Lung (tissue), 12 donors: Measurements from ENCODE around the gene PCDHA12. TPM values are rescaled to one million over a fixed set of nuclear protein-coding genes. Genes with fewer than 3 reads are reported as not detected.

Experiments
- ATAC-seq: fragments of 200-7000 bp; cut with Tn5 transposase; one replicate; pipeline ENCODE4 v1.9.1; 2020; ENCODE audit warnings: moderate number of reproducible peaks; ENCODE audit not compliant: insufficient read depth, low FRiP score
- DNase-seq, 3 donors: peaks; one replicate each; pipeline ENCODE4 v3.0.0-alpha.2; 2013 to 2017
- H3K27ac ChIP-seq, 2 donors: one replicate each; pipeline ENCODE4 v1.5.1; 2013; ENCODE audit warnings: mild to moderate bottlenecking in 2 of 2, moderate library complexity in 2 of 2, control low read depth in 1 of 2, inconsistent platforms in 1 of 2, low read depth in 1 of 2, low read length in 1 of 2
- H3K27me3 ChIP-seq, 3 donors: one replicate each; pipeline ENCODE4 v1.5.1; 2013; ENCODE audit warnings: low read length in 2 of 3; ENCODE audit not compliant: control insufficient read depth in 3 of 3, insufficient read depth in 3 of 3
- H3K36me3 ChIP-seq, 4 donors: one replicate each; pipeline ENCODE4 v1.5.1; 2013; ENCODE audit warnings: low read length in 4 of 4, mild to moderate bottlenecking in 1 of 4, moderate library complexity in 1 of 4; ENCODE audit not compliant: control insufficient read depth in 4 of 4, insufficient read depth in 4 of 4
- H3K4me1 ChIP-seq, 5 donors: one replicate each; pipeline ENCODE4 v1.5.1; 2013; ENCODE audit warnings: low read length in 5 of 5, mild to moderate bottlenecking in 2 of 5, moderate library complexity in 1 of 5; ENCODE audit not compliant: control insufficient read depth in 5 of 5, insufficient read depth in 5 of 5
- H3K4me3 ChIP-seq: one replicate; pipeline ENCODE4 v1.5.1; 2013; ENCODE audit warnings: mild to moderate bottlenecking, control low read depth, moderate library complexity
- H3K9ac ChIP-seq, 2 donors: one replicate each; pipeline ENCODE4 v1.5.1; 2013; ENCODE audit warnings: low read length in 2 of 2, control low read depth in 1 of 2; ENCODE audit not compliant: insufficient read depth in 1 of 2
- H3K9me3 ChIP-seq, 4 donors: one replicate each; pipeline ENCODE4 v1.5.1; 2013; ENCODE audit warnings: low read length in 3 of 4, mild to moderate bottlenecking in 1 of 4, moderate library complexity in 1 of 4; ENCODE audit not compliant: control insufficient read depth in 4 of 4, insufficient read depth in 3 of 4
- CTCF ChIP-seq: IDR thresholded peaks from 2 replicates; pipeline ENCODE4 v1.5.1; 2012; ENCODE audit warnings: mild to moderate bottlenecking; ENCODE audit errors: control extremely low read depth, extremely low read depth
- WGBS, 2 donors: extraction: QIAGEN DNeasy Blood & Tissue Kit; methylation state at CpG; one replicate each; pipeline ENCODE4 v1.1.7; 2013; 5-methylcytosine and 5-hydroxymethylcytosine counted together
- polyA plus RNA-seq, 2 donors: library from polyadenylated mRNA; stranded (reverse); fragments of 200-250 nt; gene quantifications; one replicate each; pipeline ENCODE4 v1.2.1, GENCODE V29; 2013
- total RNA-seq, 2 donors: library from RNA; depleted of rRNA in 1 of 2; stranded (reverse); fragments of >200 nt in 1 of 2; gene quantifications; one replicate each; pipeline ENCODE4 v1.2.1, GENCODE V29; 2014 to 2021
- donor health status: control.
- donor health status: control.
- donor health status: Bipolar disorder and iron deficiency.
- donor health status: healthy.
- donor health status: DM: yes; HTN: yes; CAD: no.

Gene PCDHA12
- total and polyA plus RNA-seq, 4 donors, result 0.23 to 3.6 (median 0.86) TPM

DNA sequence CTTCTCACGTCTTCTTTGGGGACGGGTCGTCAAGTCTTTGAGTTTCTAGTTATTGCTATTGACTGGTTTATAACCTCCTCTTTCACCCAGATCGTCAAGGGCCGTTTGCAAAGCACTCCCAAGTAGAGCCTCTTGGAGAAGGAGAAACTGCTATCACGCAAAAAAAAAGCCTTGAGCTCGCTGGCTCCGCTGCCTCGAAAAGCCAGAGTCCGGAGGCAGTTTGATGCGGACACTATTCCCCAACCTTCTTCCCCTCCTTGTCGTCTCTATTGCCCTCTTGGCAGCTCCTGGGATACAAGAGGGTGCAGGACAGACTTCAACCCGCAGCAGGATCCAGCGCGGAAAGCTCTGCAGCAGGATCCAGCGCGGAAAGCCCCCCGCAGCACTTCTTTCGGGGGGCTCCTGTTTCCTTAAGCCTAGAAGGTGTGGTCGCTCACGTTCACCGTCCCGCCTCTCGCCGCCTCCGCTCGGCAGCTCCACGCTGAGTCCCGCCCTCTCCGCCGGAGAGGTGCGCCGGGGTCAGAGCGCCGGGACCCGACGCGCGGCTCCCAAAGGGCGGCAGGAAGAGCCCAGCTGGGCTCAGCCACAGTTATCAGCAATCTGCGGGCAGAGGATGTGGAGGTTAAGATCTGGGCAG lies 50.8 kb downstream of the PCDHA12 start, which contains the start of gene PCDHAC1:
Gene PCDHAC1, plus strand, starts transcription at position 494 of the 637 bp plus-strand sequence. CDS start 594 bp downstream, outside the sequence.
- DNase-seq (no peak), ATAC-seq (peak; percentile 74)
- Histone ChIP-seq H3K4me3 (peak within 1 kb of the TSS; percentile 44), H3K4me1 (peaks cover 0 to 13% (median 5%) of the 10 kb centered on the region in 5 donors), H3K9me3 (peaks cover 0 to 14% (median 0%) of the 10 kb centered on the region in 4 donors), H3K9ac (no peak within 1 kb of the TSS), H3K27ac (peak within 1 kb of the TSS in 1 of 2 donors; percentile 64), H3K36me3 (no peaks in the 10 kb centered on the region), H3K27me3 (peaks cover 0 to 49% (median 35%) of the 10 kb centered on the region in 3 donors)
- no peak for TF ChIP-seq CTCF
- WGBS, 2 donors, result 4 to 5% methylated on average over 41 of the region's 41 CpGs

DNA sequence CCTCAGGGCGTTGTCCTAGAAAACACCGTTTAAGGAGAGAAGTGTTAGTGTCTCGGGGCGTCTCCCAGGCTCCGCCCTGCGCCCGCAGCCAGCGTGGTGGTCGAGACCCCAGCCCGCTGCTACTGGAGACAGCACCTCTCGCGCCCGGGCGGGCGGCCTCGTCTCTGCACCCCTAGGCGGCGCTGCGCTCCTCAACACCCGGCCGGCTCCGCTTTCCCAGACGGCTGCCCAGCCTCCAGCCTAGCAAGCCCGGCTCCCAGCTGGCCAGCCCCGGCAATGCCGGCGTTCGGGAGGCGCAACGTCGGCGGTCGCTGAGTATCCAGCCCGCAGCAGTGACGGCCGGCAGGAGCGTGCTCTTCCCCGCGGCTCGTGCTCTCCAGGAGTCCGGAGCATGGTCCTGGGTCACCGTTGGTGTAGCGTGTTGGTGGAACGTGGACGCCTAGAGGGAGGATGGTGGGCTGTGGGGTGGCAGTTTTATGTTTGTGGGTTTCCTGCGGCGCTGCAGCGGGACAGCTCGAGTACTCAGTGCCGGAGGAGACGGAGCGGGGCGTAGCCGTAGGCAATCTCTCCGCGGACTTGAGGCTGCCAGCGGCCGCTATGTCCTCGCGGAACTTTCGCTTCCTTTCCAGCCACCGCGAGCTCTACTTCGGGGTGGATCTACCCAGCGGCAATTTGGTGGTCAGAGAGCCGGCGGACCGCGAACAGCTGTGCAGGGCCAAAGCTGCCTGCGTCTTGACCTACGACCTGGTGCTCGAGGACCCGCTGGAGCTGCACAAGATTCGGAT lies 51.5 kb downstream of the PCDHA12 start:
- Histone ChIP-seq H3K4me3 (peak overlapping the region; percentile 44), H3K27ac (peak overlapping the region in 1 of 2 donors; percentile 64), H3K9me3 (peaks cover 0 to 14% (median 0%) of the 10 kb centered on the region in 4 donors), H3K36me3 (no peaks in the 10 kb centered on the region), H3K9ac (no peak overlapping the region), H3K27me3 (peaks cover 0 to 49% (median 35%) of the 10 kb centered on the region in 3 donors), H3K4me1 (peaks cover 0 to 13% (median 5%) of the 10 kb centered on the region in 5 donors)
- 2% methylated on average over 72 to 74 of the region's 74 CpGs for WGBS, 2 donors
- ATAC-seq (peak; percentile 93), DNase-seq (peak; percentile 83 to 90 (median 86))
- no peak for TF ChIP-seq CTCF

GRCh38 chr5:140927228-140927573 lies 52.1 kb downstream of the PCDHA12 start:
- DNase-seq, result no peak
- ATAC-seq, result no peak
- Histone ChIP-seq H3K4me3 (peak overlapping the region; percentile 44), H3K9me3 (peaks cover 0 to 14% (median 0%) of the 10 kb centered on the region in 4 donors), H3K9ac (no peak overlapping the region), H3K4me1 (peaks cover 0 to 13% (median 5%) of the 10 kb centered on the region in 5 donors), H3K27ac (peak overlapping the region in 1 of 2 donors; percentile 64), H3K27me3 (peaks cover 0 to 49% (median 35%) of the 10 kb centered on the region in 3 donors), H3K36me3 (no peaks in the 10 kb centered on the region)
- TF ChIP-seq CTCF, result no peak
- 9 to 11% methylated on average over 26 of the region's 26 CpGs for WGBS, 2 donors

Other genes starting within 250 kb of the PCDHA12 start
- gene CD14, start 242.1 kb upstream of the PCDHA12 start, total RNA-seq, result 10 to 100 TPM; 57.9 to 86.0 TPM
- 100 to 1,000 TPM in 1 of 2 donors, 10 to 100 TPM in 1; 74.5 to 357 TPM for gene CD14, start 242.1 kb upstream of the PCDHA12 start, polyA plus RNA-seq
- 10 to 100 TPM in 1 of 2 donors, 1 to 10 TPM in 1; 9.0 to 14.9 TPM for gene TMCO6, start 235.9 kb upstream of the PCDHA12 start, total RNA-seq
- gene TMCO6, start 235.9 kb upstream of the PCDHA12 start, polyA plus RNA-seq, result 10 to 100 TPM; 13.2 to 25.8 TPM
- gene NDUFA2, start 227.7 kb upstream of the PCDHA12 start, total RNA-seq, result 10 to 100 TPM; 35.4 to 57.9 TPM
- gene NDUFA2, start 227.7 kb upstream of the PCDHA12 start, polyA plus RNA-seq, result 100 to 1,000 TPM; 133 to 365 TPM
- 100 to 1,000 TPM in 1 of 2 donors, 10 to 100 TPM in 1; 85.3 to 104 TPM for gene IK, start 227.5 kb upstream of the PCDHA12 start, total RNA-seq
- gene IK, start 227.5 kb upstream of the PCDHA12 start, polyA plus RNA-seq, result 10 to 100 TPM; 58.3 to 95.7 TPM
- 10 to 100 TPM; 15.0 to 25.5 TPM for gene WDR55, start 210.4 kb upstream of the PCDHA12 start, total RNA-seq
- gene WDR55, start 210.4 kb upstream of the PCDHA12 start, polyA plus RNA-seq, result 10 to 100 TPM; 16.6 to 17.9 TPM
- gene DND1, start 201.7 kb upstream of the PCDHA12 start, total RNA-seq, result 1 to 10 TPM in 1 of 2 donors, under 1 TPM in 1; 0.60 to 1.7 TPM
- gene DND1, start 201.7 kb upstream of the PCDHA12 start, polyA plus RNA-seq, result 1 to 10 TPM; 1.5 to 1.9 TPM
- 10 to 100 TPM; 46.9 to 54.6 TPM for gene HARS1, start 183.9 kb upstream of the PCDHA12 start, total RNA-seq
- gene HARS1, start 183.9 kb upstream of the PCDHA12 start, polyA plus RNA-seq, result 10 to 100 TPM; 43.8 to 49.8 TPM
- 10 to 100 TPM; 24.6 to 37.2 TPM for gene HARS2, start 183.9 kb upstream of the PCDHA12 start, total RNA-seq
- gene HARS2, start 183.9 kb upstream of the PCDHA12 start, polyA plus RNA-seq, result 10 to 100 TPM; 15.6 to 18.8 TPM
- gene ZMAT2, start 174.9 kb upstream of the PCDHA12 start, total RNA-seq, result 10 to 100 TPM; 30.2 to 43.3 TPM
- 10 to 100 TPM; 52.1 to 73.8 TPM for gene ZMAT2, start 174.9 kb upstream of the PCDHA12 start, polyA plus RNA-seq
- gene PCDHA1, start 89.2 kb upstream of the PCDHA12 start, total RNA-seq, result not detected
- gene PCDHA1, start 89.2 kb upstream of the PCDHA12 start, polyA plus RNA-seq, result under 1 TPM; 0.02 to 0.30 TPM
- gene PCDHA2, start 80.5 kb upstream of the PCDHA12 start, total RNA-seq, result under 1 TPM; 0.15 to 0.43 TPM
- gene PCDHA2, start 80.5 kb upstream of the PCDHA12 start, polyA plus RNA-seq, result under 1 TPM in 1 of 2 donors, not detected in 1; 0.02 TPM
- under 1 TPM; 0.31 to 0.74 TPM for gene PCDHA3, start 74.3 kb upstream of the PCDHA12 start, total RNA-seq
- gene PCDHA3, start 74.3 kb upstream of the PCDHA12 start, polyA plus RNA-seq, result under 1 TPM; 0.07 to 0.22 TPM
- gene PCDHA4, start 68.2 kb upstream of the PCDHA12 start, total RNA-seq, result 1 to 10 TPM; 1.6 to 2.9 TPM
- gene PCDHA4, start 68.2 kb upstream of the PCDHA12 start, polyA plus RNA-seq, result under 1 TPM; 0.26 to 0.41 TPM
- gene PCDHA5, start 53.7 kb upstream of the PCDHA12 start, total RNA-seq, result under 1 TPM; 0.34 to 0.46 TPM
- under 1 TPM in 1 of 2 donors, not detected in 1; 0.10 TPM for gene PCDHA5, start 53.7 kb upstream of the PCDHA12 start, polyA plus RNA-seq
- gene PCDHA6, start 47.3 kb upstream of the PCDHA12 start, total RNA-seq, result under 1 TPM; 0.51 to 0.92 TPM
- gene PCDHA6, start 47.3 kb upstream of the PCDHA12 start, polyA plus RNA-seq, result under 1 TPM; 0.11 to 0.20 TPM
- gene PCDHA7, start 41.0 kb upstream of the PCDHA12 start, total RNA-seq, result under 1 TPM; 0.17 to 0.52 TPM
- gene PCDHA7, start 41.0 kb upstream of the PCDHA12 start, polyA plus RNA-seq, result under 1 TPM; 0.10 to 0.26 TPM
- under 1 TPM; 0.23 to 0.37 TPM for gene PCDHA8, start 34.1 kb upstream of the PCDHA12 start, total RNA-seq
- gene PCDHA8, start 34.1 kb upstream of the PCDHA12 start, polyA plus RNA-seq, result under 1 TPM in 1 of 2 donors, not detected in 1; 0.14 TPM
- under 1 TPM; 0.49 to 0.68 TPM for gene PCDHA9, start 26.9 kb upstream of the PCDHA12 start, total RNA-seq
- not detected for gene PCDHA9, start 26.9 kb upstream of the PCDHA12 start, polyA plus RNA-seq
- gene PCDHA10, start 19.4 kb upstream of the PCDHA12 start, total RNA-seq, result 1 to 10 TPM in 1 of 2 donors, under 1 TPM in 1; 0.48 to 1.6 TPM
- gene PCDHA10, start 19.4 kb upstream of the PCDHA12 start, polyA plus RNA-seq, result under 1 TPM; 0.02 to 0.11 TPM
- gene PCDHA11, start 6.4 kb upstream of the PCDHA12 start, total RNA-seq, result 1 to 10 TPM in 1 of 2 donors, under 1 TPM in 1; 0.74 to 1.6 TPM
- under 1 TPM; 0.08 to 0.31 TPM for gene PCDHA11, start 6.4 kb upstream of the PCDHA12 start, polyA plus RNA-seq
- 1 to 10 TPM in 1 of 2 donors, under 1 TPM in 1; 0.77 to 2.9 TPM for gene PCDHA13, start 6.8 kb downstream of the PCDHA12 start, total RNA-seq
- 1 to 10 TPM in 1 of 2 donors, under 1 TPM in 1; 0.15 to 1.0 TPM for gene PCDHA13, start 6.8 kb downstream of the PCDHA12 start, polyA plus RNA-seq
- gene PCDHAC1, start 51.0 kb downstream of the PCDHA12 start, total RNA-seq, result 10 to 100 TPM in 1 of 2 donors, under 1 TPM in 1; 0.88 to 10.0 TPM
- 1 to 10 TPM in 1 of 2 donors, under 1 TPM in 1; 0.41 to 1.0 TPM for gene PCDHAC1, start 51.0 kb downstream of the PCDHA12 start, polyA plus RNA-seq
- 10 to 100 TPM in 1 of 2 donors, 1 to 10 TPM in 1; 5.2 to 13.8 TPM for gene PCDHAC2, start 91.2 kb downstream of the PCDHA12 start, total RNA-seq
- 1 to 10 TPM; 1.3 to 1.6 TPM for gene PCDHAC2, start 91.2 kb downstream of the PCDHA12 start, polyA plus RNA-seq
- gene PCDHB1, start 176.1 kb downstream of the PCDHA12 start, total RNA-seq, result under 1 TPM; 0.11 to 0.28 TPM
- under 1 TPM; 0.01 to 0.04 TPM for gene PCDHB1, start 176.1 kb downstream of the PCDHA12 start, polyA plus RNA-seq
- gene PCDHB2, start 219.3 kb downstream of the PCDHA12 start, total RNA-seq, result 1 to 10 TPM; 4.4 to 6.8 TPM
- 1 to 10 TPM in 1 of 2 donors, under 1 TPM in 1; 0.61 to 1.1 TPM for gene PCDHB2, start 219.3 kb downstream of the PCDHA12 start, polyA plus RNA-seq
- 1 to 10 TPM; 3.0 to 7.8 TPM for gene PCDHB3, start 225.2 kb downstream of the PCDHA12 start, total RNA-seq
- gene PCDHB3, start 225.2 kb downstream of the PCDHA12 start, polyA plus RNA-seq, result under 1 TPM; 0.33 to 0.84 TPM
- 1 to 10 TPM; 3.3 to 3.4 TPM for gene PCDHB4, start 246.5 kb downstream of the PCDHA12 start, total RNA-seq
- gene PCDHB4, start 246.5 kb downstream of the PCDHA12 start, polyA plus RNA-seq, result 1 to 10 TPM in 1 of 2 donors, under 1 TPM in 1; 0.73 to 1.4 TPM